HG03378 (cell line): ENCODE measurements around the gene SALL1.

Experiments used
- ATAC-seq: cut with Tn5 transposase; IDR thresholded peaks from one replicate; pipeline ENCODE4 v1.9.1; 2021; ENCODE audit warnings: mild to moderate bottlenecking, moderate library complexity; ENCODE audit not compliant: unreplicated experiment

SALL1 gene

DNA sequence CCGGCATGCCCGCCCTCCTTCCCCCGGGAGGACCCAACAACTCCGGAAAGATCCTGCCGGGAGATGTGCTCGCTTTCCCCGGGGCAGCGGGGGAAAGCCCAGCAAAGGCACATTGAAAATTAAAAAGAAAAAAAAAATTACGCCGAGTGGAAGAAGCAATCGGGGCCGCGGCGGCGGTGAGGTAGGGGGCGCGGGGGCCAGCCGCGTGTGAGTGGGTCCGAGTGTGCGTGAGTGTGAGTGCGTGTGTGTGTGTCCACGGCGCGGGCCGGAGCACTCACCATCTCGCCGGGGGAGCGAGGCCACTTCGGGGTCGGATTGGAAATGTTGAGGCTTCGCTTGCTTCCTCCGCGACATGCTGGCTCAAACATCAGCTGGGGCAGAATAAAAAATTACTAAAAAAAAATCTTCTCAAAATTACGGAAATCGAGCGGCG, at the start of gene SALL1:
SALL1 (minus strand) TSS at position 383 of the 433 bp plus-strand sequence; CDS start at position 354, 29 bp downstream.
- ATAC-seq = no peak

DNA sequence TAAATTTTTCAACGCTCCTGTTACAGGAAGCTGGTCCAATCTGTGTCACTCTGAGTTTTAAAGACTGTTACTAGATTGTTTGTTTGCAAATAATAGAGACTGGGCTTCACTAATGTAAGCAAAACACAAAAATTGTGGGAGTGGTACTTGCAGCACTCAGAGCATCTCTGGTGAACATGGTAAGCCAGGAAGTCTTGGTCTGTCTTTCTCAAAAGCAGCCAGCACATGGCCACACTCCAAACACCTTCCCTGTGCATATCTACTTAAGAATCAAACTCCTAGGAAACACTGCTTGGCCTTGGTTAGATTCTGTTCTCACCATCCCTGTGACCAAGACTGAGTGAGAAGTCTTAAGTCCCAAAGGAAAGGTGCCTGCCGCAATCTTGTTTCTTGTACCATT, 49.7 kb upstream of the SALL1 start:
- no peak for ATAC-seq

DNA sequence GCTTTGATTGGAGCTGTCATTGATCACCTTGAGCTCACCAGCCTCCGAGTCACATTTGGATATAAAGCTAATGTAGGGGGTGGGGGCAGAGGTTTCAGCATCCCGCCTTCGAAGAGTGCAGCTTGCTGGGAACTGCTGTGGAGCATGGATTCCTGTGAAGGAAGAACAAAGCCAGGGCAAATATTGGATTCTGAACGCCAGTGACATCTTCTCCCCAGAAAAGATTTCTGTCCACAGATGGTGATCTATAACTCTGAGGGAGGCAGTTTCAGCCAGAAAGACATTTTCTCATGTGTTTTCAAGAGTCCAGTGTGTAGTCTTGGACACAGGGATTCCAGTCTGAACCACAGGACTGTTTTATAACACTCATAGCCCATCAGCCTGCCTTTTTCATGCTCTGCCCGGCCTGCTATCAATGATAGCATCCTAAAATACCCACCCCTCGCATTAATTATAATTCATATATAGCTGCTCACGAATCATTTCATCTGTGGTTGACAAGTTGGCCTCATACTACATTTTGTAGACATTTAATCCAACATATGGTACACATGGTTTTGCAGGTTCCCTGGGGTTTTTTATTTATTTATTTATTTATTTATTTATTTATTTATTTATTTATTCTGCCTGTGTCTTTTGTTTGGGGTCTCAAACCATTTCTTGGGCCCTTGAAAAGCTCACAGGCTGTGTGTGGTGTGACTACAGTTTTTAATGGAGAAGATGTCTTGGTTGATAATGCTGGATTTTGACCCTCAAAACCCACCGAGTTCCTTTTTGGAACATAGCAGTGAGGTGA, 47.1 kb upstream of the SALL1 start:
- no peak for ATAC-seq

DNA sequence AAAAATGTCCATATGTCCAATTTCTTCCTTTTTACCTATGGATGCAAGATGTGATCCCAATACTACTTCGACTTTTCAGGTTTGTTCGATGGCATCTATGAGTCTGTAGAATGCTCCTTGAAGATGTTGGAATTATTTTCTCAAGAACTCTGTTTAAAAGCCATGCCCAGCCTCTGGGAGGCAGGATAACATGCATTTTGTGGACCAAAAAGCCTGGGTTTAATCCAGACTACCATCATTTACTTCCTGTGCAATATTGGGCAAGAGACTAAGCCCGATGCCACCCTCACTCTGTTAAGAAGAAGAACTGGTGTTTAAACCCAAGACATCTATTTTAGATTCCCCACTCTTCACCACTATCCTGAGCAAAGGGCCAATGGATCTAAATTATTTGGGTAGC, 42.8 kb upstream of the SALL1 start:
- no peak for ATAC-seq

DNA sequence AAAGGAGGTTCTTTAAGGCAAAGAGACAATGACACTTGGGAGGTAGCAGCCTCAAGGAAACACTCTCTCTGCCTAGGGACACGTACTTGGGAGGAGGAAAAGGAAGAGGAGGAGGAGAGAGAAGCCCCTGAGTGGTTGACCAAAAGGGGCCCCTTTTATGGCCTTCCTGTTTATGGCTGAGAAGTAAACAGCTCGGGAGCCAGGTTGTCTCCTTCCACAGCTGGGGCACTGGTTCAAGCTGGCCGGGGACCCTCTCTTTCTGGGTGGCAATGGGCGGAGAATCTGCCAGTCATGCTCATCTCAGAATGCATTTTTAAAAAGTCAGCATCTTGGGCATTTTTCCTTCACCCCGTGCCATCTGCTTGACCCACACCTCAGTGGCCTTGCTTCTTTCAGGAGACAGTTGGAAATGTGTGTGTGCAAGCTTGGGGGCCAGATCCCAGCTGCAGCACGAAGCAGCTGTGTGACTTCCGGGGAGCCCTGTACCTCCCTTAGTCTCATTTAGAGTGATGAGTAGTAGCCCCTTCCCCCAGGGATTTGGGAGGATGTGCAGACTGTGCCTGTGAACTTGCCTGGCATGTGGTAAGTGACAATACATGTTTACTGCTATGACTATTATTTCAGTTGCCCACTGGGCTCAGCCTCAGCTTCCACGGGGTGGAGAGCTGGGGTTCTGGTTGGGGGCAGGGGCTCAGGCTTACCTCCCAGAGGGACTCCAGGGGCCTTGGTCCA, 33.8 kb upstream of the SALL1 start:
- ATAC-seq = peak; percentile 82

DNA sequence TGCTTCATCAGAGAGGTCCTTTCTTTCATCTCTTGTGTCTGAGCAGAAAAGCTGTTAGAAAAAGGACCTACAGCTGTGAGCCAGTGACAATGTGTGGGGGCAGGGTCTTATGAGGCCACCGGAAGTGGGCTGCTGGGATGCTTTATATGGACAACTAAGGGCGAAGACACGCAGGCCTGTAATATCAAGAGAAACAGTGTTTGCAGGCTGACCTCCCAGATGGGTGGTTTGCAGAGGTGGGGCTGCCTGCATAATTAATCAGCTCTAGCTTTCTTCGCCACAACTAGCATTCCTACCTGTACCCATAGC, 30.4 kb upstream of the SALL1 start:
- no peak for ATAC-seq

DNA sequence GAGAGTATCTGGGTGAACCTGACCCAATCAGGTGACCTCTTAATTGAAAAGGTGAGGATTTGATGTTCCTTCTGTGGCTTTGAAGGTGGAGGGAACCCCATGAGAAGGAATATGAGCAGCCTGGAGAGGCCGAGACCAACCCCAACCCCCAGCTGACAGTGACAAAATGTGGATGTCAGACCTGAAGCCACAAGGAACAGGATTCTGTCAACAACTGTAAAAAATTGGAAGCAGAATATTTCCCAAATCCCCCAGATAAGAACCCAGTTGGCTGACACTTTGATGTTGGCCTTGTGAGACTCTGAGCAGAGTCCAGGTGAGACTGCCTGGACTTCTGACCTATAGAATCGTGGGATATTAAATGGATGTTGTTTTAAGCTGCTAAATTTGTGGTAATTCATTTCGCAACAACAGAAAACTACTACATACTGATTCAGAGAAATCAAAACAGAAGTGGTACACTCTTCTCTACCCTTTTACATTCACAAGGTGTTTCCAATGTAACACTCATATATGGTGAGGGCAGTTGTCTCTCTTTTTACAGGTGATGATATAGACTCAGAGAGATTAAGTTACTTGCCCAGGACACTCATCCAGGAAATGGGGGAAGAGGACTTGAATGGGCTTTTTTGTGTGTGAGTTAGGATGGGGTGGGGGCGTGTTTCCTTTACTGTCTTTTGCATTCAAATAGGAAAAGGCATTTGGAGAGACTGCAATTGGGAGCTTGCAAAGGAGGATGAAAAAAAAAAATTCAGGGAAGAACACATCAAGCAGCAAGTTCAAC, 29.8 kb upstream of the SALL1 start:
- no peak for ATAC-seq

DNA sequence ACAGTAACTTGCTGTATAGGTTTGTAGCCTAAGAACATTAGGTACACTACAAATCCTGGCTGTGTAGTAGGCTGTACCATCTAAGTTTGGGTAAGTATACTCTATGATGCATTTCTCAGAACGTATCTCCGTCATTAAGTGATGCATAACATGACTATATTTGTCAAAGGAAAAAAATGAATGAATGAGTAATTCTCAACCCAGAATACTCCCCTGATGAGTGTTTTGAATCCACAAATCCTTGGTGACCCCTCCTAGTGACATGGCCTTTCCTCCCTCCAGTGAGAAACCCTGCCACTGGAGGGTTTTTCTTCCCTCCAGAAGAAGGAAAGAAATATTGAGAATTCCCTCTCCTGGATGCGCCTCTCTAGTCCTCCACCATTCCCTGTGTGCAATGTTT, 24.0 kb upstream of the SALL1 start:
- no peak for ATAC-seq

DNA sequence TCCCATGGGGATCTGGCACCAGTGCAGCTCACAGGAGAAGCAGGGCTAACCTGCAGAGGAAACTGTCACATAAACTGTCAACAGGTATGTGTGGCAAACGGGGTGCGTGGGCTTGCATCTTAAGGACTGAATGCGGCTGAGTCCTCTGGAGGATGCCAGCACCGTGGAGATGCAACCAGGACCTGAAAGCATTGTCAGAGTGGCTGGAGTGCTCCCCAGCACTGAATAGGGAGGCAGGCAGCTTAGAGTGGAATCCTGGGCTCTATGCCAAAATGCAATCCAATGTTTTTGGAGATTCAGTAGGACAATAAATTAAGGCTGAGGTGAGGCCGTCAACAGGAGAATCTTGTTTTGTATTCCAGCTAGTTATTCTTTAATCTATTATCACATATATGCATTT, 21.3 kb upstream of the SALL1 start:
- no peak for ATAC-seq

DNA sequence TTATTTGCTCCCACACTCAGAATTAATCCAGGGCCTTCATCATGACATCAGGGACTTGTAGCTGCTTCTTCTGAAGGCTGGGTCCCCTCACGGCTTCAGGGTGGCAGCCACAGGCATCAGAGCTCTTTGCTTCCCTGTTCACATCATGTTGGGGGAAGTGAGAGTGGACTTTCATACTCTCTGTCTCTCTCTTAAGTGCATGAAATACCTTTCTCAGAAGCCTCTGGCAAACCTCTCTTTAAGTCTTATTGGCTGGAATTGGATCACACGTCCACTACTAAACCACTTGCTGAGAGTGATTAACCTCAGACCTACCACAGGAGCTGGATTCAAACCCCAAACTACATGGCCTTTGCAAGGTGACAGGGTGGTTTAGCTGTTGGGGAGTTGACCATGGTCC, 17.7 kb upstream of the SALL1 start:
- ATAC-seq = no peak

DNA sequence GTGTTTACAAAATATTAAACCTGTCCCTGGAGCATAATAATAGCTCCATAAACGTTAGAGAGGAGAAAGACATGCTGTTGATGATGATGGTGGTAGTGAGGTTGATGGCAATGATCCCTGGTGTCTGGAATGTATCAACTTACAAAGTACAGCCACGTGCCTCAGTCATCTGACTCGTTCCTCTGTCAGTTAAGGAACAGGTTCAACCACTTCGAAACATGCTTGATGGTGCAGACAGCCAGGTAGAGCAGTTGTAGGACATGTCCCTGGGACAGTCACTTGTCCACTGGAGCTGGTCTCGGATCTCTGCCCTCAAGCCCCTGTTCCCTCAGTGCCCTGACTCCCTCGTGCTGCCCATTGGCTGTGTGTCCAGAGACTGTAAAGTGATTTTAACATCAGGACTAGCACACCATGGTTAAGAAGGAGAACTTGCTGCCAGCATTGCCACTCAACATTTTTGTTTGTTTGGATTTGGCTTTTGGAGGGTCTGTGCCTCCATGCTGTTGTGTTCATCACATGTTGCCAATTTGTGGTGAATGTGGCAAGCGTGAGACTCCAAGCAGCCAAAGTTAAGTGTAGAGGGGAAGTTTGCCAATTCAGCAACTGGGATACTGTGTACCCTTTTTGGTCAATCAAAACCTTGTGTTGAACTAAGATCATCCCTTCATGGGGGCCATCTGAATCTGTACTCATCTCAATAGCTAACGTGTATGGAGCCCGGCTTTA, 16.3 kb upstream of the SALL1 start:
- ATAC-seq = no peak

DNA sequence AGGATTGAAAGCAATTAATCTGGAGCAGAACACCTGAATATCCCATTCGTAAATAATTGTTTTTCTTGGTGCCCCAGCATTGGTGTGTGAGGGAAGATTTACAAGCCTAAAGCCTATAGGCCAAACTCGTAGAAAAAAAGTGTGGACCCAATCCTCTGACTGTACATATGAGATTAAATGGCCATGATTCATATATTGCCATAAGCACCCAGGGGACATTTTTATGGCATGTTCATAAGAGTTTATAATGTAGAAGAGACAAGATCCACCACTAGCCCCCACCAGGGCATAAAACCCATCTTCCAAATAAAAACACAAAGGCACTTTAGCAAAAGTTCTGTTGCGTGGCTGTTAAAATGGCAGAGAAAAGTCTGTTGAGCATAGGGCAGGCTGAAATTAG, 15.5 kb upstream of the SALL1 start:
- ATAC-seq = no peak

DNA sequence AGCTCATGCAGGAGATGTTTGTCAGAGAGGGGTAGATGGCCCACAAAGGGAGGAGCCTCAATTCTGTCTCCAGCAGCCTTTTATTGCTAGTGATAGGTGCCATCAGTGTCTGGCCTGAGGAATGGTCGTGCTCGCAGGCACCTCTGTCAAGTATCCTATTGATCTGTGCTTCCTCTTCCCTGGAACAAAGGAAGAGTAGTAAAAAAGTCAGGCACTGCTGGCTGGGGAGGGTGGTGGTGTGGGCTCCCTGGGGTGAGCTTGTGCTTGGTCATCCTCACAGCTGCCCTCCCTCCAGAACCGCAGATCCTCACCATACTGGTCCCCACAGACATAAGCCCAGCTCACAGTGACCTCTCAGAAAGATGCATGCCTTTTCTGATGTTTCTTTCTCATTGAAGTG, 15.0 kb upstream of the SALL1 start:
- ATAC-seq = no peak

DNA sequence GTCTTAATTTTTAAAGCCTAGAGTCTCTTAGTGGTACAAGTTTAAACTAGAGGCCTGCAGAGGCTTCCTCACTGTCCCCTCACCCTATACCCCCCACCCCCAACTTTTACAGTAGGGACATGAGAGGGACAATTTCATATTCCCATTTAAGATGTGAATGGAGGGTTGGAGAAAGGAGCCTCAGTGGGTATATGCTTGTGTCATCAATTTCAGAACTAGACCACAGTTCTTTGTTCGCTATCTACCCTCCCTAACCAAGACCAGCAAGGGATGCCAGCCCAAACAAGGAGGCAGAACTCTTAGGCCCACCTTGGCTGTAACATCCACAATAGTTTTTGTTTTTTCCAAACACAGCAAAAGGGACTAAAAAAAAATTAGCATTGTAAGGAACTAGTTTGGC, 14.0 kb upstream of the SALL1 start:
- ATAC-seq = no peak

DNA sequence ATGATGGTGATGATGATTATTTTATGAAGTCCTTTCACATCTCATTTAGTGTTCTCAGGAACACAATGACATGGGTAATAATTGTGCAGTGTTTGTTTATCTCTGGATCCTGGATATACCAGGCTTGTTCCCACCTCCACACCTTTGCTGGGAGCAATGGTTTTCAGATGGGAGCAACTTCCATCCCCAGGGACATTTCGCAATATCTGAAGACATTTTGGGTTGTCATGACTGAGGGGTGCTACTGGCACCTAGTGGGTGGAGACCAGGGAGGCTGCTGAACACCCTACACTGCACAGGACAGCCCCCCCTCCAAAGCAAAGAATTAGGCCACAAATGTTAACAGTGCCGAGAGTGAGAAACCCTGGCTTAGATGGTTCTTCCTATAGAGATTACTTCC, 13.5 kb upstream of the SALL1 start:
- ATAC-seq = no peak

DNA sequence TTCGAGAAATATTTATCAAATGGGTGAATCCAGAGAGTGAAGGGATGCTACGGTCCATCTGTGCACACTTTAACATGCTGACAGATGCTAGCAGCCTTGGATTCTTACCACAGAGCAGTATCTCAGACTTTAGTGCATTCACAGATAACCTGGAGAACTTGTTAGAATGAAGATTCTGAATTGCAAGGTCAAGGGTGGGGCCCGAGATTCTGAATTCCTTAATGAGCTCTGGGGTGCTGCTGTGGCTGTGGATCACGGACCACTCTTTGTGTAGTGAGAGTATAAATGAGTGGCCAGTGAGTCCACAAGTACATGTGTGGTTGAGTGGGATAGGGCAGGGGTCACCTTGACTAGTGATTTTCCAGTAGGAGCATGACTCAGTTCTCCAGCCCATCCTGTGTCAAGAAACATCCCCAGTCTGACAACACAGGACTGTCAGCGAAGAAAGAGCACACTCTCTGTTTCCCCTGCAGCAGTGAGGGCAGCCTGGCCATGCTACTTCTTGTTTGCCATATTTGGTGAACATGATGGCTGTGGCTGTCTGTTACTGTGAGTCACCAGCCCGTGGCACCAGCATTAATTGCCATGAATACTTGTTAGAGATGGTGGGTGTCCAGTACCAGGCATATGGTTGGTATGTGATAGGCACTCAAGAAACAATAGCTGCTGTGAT, 13.0 kb upstream of the SALL1 start:
- ATAC-seq = no peak

DNA sequence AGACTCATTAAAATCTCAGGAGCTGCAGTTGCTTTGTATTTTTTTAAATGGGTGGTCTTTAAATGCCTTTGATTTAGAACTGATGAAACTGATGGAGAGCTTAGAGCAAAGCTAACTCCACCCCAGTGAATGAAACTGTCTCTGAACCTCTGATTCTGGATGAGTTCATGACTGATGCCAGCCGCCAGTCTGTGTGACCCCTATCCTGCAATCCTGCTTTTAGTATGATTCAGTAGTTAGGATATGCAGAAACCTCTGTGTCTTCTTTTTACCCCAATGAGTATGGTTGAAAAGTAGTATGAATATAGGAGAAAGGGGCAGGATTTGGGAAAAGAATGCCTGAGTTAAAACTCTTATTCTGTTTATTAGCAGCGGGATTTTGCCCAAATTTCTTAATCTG, 12.3 kb upstream of the SALL1 start:
- ATAC-seq = no peak

DNA sequence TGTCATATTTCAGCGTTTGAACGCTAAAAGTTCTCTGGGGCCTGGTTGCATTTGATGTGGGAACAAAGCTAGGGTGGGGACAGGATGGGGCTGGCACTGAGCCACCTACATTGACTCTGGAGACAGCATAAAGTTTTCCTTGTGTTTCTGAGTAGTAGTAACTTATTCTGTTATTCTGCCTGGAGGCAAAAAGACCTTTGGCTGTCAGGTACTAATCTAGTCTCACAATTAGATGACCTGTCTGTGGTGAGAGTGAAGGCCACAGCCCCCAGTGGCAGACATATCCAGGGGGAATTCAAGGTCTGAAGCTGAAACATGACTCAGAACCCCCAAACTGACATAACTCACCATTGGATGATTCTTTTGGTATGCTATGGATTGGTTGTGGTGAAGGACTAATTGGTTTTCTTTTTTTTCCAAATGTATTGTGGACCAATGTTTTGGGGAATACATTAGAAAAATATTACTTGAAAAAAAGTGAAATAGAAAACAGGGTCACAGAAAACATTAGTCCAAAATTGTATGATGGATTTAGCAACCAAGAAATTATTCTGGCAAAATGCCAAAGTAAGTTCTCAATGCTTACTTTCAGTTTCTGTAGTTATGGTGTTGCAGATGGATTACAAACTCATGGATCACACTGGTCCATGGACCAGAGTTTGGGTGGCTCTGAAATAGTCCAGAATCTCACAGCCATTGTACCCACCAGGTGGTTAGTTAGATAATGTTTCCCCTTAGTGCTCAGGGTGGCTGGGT, 10.5 kb upstream of the SALL1 start:
- no peak for ATAC-seq

DNA sequence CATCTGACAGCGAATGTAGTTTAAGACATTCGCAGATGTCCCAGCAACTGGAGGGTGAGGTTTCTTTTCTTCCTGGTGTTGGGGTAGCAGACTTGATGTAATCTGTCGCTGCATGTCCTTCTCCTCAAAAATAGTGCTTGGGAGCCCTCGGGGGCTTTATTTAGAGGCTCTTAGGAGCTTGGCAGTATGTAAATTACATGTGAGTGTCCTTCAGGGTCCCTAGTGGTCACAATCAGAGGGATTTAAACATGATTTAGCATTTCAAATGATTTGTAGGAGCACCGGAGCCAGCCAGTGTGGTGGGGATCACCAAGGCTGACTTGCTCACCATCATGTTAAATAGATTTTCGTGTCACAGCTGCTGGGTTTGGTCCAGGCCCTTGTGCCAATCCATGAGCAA, 8.8 kb upstream of the SALL1 start:
- ATAC-seq = no peak

DNA sequence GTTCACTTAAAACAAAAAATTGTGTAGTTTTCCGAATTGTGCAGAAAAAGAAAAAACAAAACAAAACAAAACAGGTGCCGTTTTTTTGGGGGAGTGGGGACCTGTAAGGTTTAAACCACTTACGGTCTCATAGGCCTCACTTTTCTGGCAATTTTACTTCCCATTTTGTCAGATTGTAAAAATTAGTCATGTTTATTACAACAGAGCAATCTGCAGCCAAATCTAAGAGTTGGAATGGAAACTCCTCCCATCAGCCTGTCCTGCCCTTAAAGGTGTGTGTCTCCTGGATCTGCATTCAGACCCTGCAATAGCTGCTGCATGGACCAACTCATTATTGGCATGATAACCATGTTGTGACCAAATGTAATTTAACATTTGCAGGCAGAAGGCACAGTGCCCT, 8.2 kb upstream of the SALL1 start:
- ATAC-seq = no peak
